Endodermal cell (in vitro differentiated cells): ENCODE data around the gene SCUBE1. TPM values are rescaled to one million over a fixed set of nuclear protein-coding genes. Genes with fewer than 3 reads are reported as not detected.

Source experiments
- DNase-seq: peaks from one replicate; pipeline ENCODE4 v3.0.0-alpha.2; 2017
- H3K27ac ChIP-seq: 2 replicates; pipeline ENCODE4 v1.5.1; 2013; ENCODE audit warnings: mild to moderate bottlenecking, low read depth, low read length, moderate library complexity
- H3K27me3 ChIP-seq: 2 replicates; pipeline ENCODE4 v1.6.1; 2013; ENCODE audit warnings: mild to moderate bottlenecking, low read length, moderate library complexity; ENCODE audit not compliant: insufficient read depth, control insufficient read depth, poor library complexity, severe bottlenecking
- H3K36me3 ChIP-seq: 2 replicates; pipeline ENCODE4 v1.7.0; 2013; ENCODE audit warnings: mild to moderate bottlenecking, low read length, moderate library complexity; ENCODE audit not compliant: control insufficient read depth, insufficient read depth
- H3K4me1 ChIP-seq: one replicate; pipeline ENCODE4 v1.7.0; 2013; ENCODE audit warnings: low read length; ENCODE audit not compliant: control insufficient read depth, insufficient read depth
- H3K4me3 ChIP-seq: 2 replicates; pipeline ENCODE4 v1.5.1; 2013; ENCODE audit warnings: mild to moderate bottlenecking, low read length, moderate library complexity
- H3K9ac ChIP-seq: 2 replicates; pipeline ENCODE4 v1.6.1; 2013; ENCODE audit warnings: mild to moderate bottlenecking, low read length, moderate library complexity; ENCODE audit not compliant: poor library complexity, severe bottlenecking; ENCODE audit errors: extremely low read depth
- H3K9me3 ChIP-seq: 2 replicates; pipeline ENCODE4 v1.6.1; 2013; ENCODE audit warnings: mild to moderate bottlenecking, low read length, moderate library complexity; ENCODE audit not compliant: control insufficient read depth
- H3K27ac Mint-ChIP-seq: 2 replicates; pipeline ENCODE4 v1.8.0; 2020; ENCODE audit warnings: mixed read lengths
- H3K27me3 Mint-ChIP-seq: 2 replicates; pipeline ENCODE4 v1.8.0; 2021; ENCODE audit warnings: mild to moderate bottlenecking, mixed read lengths; ENCODE audit not compliant: insufficient read depth
- H3K36me3 Mint-ChIP-seq: 2 replicates; pipeline ENCODE4 v1.8.0; 2020; ENCODE audit warnings: low read depth, mixed read lengths
- H3K4me1 Mint-ChIP-seq: 2 replicates; pipeline ENCODE4 v1.8.0; 2020; ENCODE audit warnings: mixed read lengths
- H3K4me3 Mint-ChIP-seq: 2 replicates; pipeline ENCODE4 v1.8.0; 2020; ENCODE audit warnings: mild to moderate bottlenecking, moderate library complexity, mixed read lengths
- H3K9me3 Mint-ChIP-seq: 2 replicates; pipeline ENCODE4 v1.8.0; 2020; ENCODE audit warnings: mild to moderate bottlenecking, mixed read lengths
- CTCF ChIP-seq: fragments of 200-600 bp; sonication (generic); conservative IDR thresholded peaks from 2 replicates; pipeline ENCODE4 v1.5.0; 2021; ENCODE audit warnings: antibody characterized with exemption, mild to moderate bottlenecking
- WGBS, 2 experiments: methylation state at CpG; one replicate each; pipeline versions ENCODE4 v1.1.5 to v1.1.7; 2013; ENCODE audit warnings: missing lambda C conversion rate in 2 of 2, mixed read lengths in 1 of 2; ENCODE audit not compliant: insufficient coverage in 1 of 2, insufficient read length in 1 of 2; 5-methylcytosine and 5-hydroxymethylcytosine counted together
- total RNA-seq, 2 donors: library from RNA; stranded (reverse); fragmentation: NEBNext Ultra II Directional in 1 of 2; extraction: Animal tissue kit (Norgen Biotek cat#: 25700) in 1 of 2; gene quantifications; 2 replicates in 1 of 2; 3 replicates in 1 of 2; pipeline ENCODE4 v1.2.1, GENCODE V29; 2021

Gene SCUBE1
- total RNA-seq, 2 donors from 2014 or later: 0.13 to 0.95 TPM

GRCh38 chr22:43377548-43377895 is 34.4 kb upstream of the SCUBE1 start:
- no peak overlapping the region for H3K27ac ChIP-seq
- no peaks in the 10 kb centered on the region for H3K36me3 ChIP-seq
- peak; percentile 46 for DNase-seq
- 90 to 95% methylated on average over 8 to 10 of the region's 10 CpGs for WGBS, 2 experiments
- TF ChIP-seq CTCF: no peak
- H3K9me3 ChIP-seq: no peaks in the 10 kb centered on the region
- Mint-ChIP-seq H3K27ac (no peak overlapping the region), H3K27me3 (no peaks in the 10 kb centered on the region), H3K9me3 (peaks cover 5% of the 10 kb centered on the region), H3K4me3 (no peak overlapping the region), H3K4me1 (peaks cover 19% of the 10 kb centered on the region), H3K36me3 (no peaks in the 10 kb centered on the region)
- H3K4me3 ChIP-seq: no peak overlapping the region
- no peaks in the 10 kb centered on the region for H3K4me1 ChIP-seq
- no peaks in the 10 kb centered on the region for H3K27me3 ChIP-seq
- no peak overlapping the region for H3K9ac ChIP-seq

- Histone ChIP-seq H3K36me3 (no peaks in the 10 kb centered on the region), H3K4me1 (no peaks in the 10 kb centered on the region), H3K27me3 (no peaks in the 10 kb centered on the region), H3K27ac (no peak overlapping the region), H3K4me3 (no peak overlapping the region), H3K9me3 (no peaks in the 10 kb centered on the region), H3K9ac (no peak overlapping the region)
- H3K4me1 Mint-ChIP-seq: peaks cover 19% of the 10 kb centered on the region
- no peaks in the 10 kb centered on the region for H3K27me3 Mint-ChIP-seq
- TF ChIP-seq CTCF: no peak
- peak; percentile 82 for DNase-seq
- H3K9me3 Mint-ChIP-seq: peaks cover 5% of the 10 kb centered on the region
- H3K4me3 Mint-ChIP-seq: no peak overlapping the region
- H3K27ac Mint-ChIP-seq: no peak overlapping the region
- 81 to 84% methylated on average over 8 to 15 of the region's 15 CpGs for WGBS, 2 experiments
- no peaks in the 10 kb centered on the region for H3K36me3 Mint-ChIP-seq
These were observed 33.8 kb upstream of the SCUBE1 start for GRCh38 chr22:43376765-43377547.

DNA sequence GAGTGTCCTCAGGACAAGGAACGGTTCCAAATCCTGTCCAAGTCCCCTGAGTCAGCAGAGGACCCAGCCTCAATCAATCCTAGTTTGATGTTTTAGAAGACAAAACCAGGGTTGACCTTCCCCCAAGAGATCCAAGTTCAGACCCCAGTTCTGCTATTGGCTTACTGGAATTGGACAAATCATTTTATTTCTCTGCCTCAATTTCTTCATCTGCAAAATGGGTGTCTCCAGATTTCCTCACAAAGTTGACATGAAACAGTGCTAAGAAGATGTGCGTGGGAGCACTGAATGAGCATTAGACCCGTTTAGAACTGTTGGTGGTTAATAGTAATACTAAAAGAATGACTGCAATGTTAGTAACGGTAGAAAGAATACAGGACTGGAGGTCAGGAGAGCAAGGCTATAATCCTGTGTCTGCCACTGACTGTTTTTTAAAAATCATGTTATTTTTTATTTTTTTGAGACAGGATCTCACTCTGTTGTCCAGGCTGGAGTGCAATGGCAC is 32.8 kb upstream of the SCUBE1 start:
- no peak for DNase-seq
- Histone ChIP-seq H3K27ac (no peak overlapping the region), H3K27me3 (no peaks in the 10 kb centered on the region), H3K36me3 (no peaks in the 10 kb centered on the region), H3K4me3 (no peak overlapping the region), H3K9me3 (no peaks in the 10 kb centered on the region), H3K4me1 (no peaks in the 10 kb centered on the region), H3K9ac (no peak overlapping the region)
- Mint-ChIP-seq H3K4me3 (no peak overlapping the region), H3K36me3 (no peaks in the 10 kb centered on the region), H3K9me3 (peaks cover 5% of the 10 kb centered on the region), H3K27me3 (no peaks in the 10 kb centered on the region), H3K27ac (no peak overlapping the region), H3K4me1 (peaks cover 19% of the 10 kb centered on the region)
- TF ChIP-seq CTCF: no peak
- 92 to 96% methylated on average over 4 of the region's 4 CpGs for WGBS, 2 experiments
